Measurements from ENCODE around the gene FMN1. TPM values are rescaled to one million over a fixed set of nuclear protein-coding genes. Genes with fewer than 3 reads are reported as not detected.

The FMN1 gene
- total RNA-seq, 2 donors from 2014 or later = 2.4 to 3.1 TPM

GRCh38 chr15:32909431-32909830 lies 285.1 kb downstream of the FMN1 start:
- no peak for DNase-seq (ENCODE audit: low spot score)
- no peaks in the 10 kb centered on the region for H3K36me3 ChIP-seq
- TF ChIP-seq, protein P1, sequence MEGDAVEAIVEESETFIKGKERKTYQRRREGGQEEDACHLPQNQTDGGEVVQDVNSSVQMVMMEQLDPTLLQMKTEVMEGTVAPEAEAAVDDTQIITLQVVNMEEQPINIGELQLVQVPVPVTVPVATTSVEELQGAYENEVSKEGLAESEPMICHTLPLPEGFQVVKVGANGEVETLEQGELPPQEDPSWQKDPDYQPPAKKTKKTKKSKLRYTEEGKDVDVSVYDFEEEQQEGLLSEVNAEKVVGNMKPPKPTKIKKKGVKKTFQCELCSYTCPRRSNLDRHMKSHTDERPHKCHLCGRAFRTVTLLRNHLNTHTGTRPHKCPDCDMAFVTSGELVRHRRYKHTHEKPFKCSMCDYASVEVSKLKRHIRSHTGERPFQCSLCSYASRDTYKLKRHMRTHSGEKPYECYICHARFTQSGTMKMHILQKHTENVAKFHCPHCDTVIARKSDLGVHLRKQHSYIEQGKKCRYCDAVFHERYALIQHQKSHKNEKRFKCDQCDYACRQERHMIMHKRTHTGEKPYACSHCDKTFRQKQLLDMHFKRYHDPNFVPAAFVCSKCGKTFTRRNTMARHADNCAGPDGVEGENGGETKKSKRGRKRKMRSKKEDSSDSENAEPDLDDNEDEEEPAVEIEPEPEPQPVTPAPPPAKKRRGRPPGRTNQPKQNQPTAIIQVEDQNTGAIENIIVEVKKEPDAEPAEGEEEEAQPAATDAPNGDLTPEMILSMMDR (IDR thresholded peaks at IDR 0.05) = no peak
- no peaks in the 10 kb centered on the region for H3K9me3 ChIP-seq
- H3K4me3 ChIP-seq = no peak overlapping the region
- H3K4me1 ChIP-seq = no peaks in the 10 kb centered on the region
- no peaks in the 10 kb centered on the region for H3K27me3 ChIP-seq
- no peak overlapping the region for H3K27ac ChIP-seq

DNA sequence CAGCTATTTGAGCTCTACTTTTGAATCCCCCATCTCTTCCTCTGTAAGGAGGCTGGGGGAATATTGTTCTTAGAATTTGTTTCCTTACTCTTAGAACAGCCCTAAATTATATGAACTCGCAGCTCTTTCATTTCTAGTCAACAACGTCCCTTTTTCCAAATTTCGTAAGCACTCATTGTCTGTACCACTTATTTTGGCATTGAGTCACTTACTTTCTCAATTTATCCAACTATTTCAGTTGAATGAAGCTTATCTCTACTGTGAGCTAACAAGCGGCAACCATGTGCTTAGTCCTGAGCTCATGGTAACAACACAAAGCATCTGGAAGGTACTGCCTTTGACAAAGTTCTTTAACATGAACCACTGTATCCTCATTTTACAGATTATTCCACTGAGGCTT lies 285.6 kb downstream of the FMN1 start:
- peak overlapping the region in 1 of 2 donors; percentile 23 for H3K27ac ChIP-seq
- H3K4me1 ChIP-seq = no peaks in the 10 kb centered on the region
- no peaks in the 10 kb centered on the region for H3K27me3 ChIP-seq
- H3K9me3 ChIP-seq = no peaks in the 10 kb centered on the region
- TF ChIP-seq, protein P1 (IDR thresholded peaks at IDR 0.05) = no peak
- DNase-seq (ENCODE audit: low spot score) = no peak
- no peak overlapping the region for H3K4me3 ChIP-seq
- no peaks in the 10 kb centered on the region for H3K36me3 ChIP-seq

DNA sequence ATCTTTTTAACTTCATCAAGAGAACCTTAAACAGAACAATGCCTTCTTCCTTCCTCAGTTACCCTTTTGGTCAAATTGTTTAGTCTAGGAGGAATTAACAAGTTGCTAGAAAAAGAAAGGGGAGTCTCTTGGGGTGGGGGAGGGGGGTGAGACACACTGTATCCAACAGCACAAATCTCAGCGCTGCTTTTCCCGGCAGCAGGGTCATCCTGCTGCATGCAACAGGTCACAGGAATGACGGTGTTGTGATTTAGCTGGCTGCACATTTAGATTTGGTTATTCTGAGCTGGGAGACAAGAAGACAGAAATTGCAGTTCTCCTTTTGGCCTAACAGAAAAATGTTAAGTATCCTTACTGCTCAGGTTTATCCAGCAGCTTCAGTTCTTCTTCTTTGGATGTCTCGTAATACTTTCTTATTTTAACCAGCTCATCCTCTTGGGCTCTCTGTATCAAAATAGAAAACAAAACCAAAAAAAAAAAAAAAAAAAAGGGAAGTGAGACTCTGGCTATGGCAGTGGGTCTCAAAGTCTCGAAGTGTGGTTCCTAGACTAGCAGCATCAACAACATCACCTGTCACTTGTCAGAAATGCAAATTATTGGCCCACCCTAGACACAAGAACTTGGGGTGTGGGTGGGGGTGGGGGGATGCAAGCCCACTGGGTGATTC lies 286.2 kb downstream of the FMN1 start:
- TF ChIP-seq, protein P1 (IDR thresholded peaks at IDR 0.05) = no peak
- Histone ChIP-seq H3K4me1 (no peaks in the 10 kb centered on the region), H3K27me3 (no peaks in the 10 kb centered on the region), H3K4me3 (no peak overlapping the region), H3K9me3 (no peaks in the 10 kb centered on the region), H3K27ac (peak overlapping the region in 1 of 2 donors; percentile 23), H3K36me3 (no peaks in the 10 kb centered on the region)
- DNase-seq (ENCODE audit: low spot score) = no peak

GRCh38 chr15:32905481-32905880 lies 289.0 kb downstream of the FMN1 start:
- no peak for DNase-seq (ENCODE audit: low spot score)
- Histone ChIP-seq H3K36me3 (no peaks in the 10 kb centered on the region), H3K27me3 (no peaks in the 10 kb centered on the region), H3K9me3 (no peaks in the 10 kb centered on the region), H3K27ac (no peak overlapping the region), H3K4me1 (no peaks in the 10 kb centered on the region), H3K4me3 (no peak overlapping the region)
- TF ChIP-seq, protein P1 (IDR thresholded peaks at IDR 0.05) = no peak

- Histone ChIP-seq H3K27ac (no peak overlapping the region), H3K9me3 (no peaks in the 10 kb centered on the region), H3K4me1 (no peaks in the 10 kb centered on the region), H3K27me3 (no peaks in the 10 kb centered on the region), H3K4me3 (no peak overlapping the region), H3K36me3 (no peaks in the 10 kb centered on the region)
- TF ChIP-seq, protein P1 (IDR thresholded peaks at IDR 0.05) = no peak
- DNase-seq (ENCODE audit: low spot score) = no peak
Observed at GRCh38 chr15:32904448-32904847, 290.1 kb downstream of the FMN1 start.

Measured in right atrium auricular region (tissue), 2 donors.